HepG2 (cell line): ENCODE results near the gene PERCC1. TPM values are rescaled to one million over a fixed set of nuclear protein-coding genes. Genes with fewer than 3 reads are reported as not detected.

Source experiments
- BORCS8-MEF2B ChIP-seq: sonication (generic); formaldehyde crosslinking; IDR thresholded peaks from 2 replicates; pipeline ENCODE4 v1.8.0; 2022; ENCODE audit warnings: mild to moderate bottlenecking, missing genetic modification reagents
- ETV5 ChIP-seq: IDR thresholded peaks from 2 replicates; pipeline ENCODE4 v1.6.1; 2018; ENCODE audit warnings: missing biosample characterization, missing genetic modification reagents, inconsistent platforms, borderline replicate concordance
- HDAC2 ChIP-seq: sonication (generic); formaldehyde crosslinking; IDR thresholded peaks from 2 replicates; pipeline ENCODE4 v1.4.0; 2020; ENCODE audit warnings: missing genetic modification reagents
- IKZF1 ChIP-seq: fragments of 450-650 bp; IDR thresholded peaks from 2 replicates; pipeline ENCODE4 v1.7.1; 2016
- KDM1A ChIP-seq: IDR thresholded peaks from 2 replicates; pipeline ENCODE4 v1.6.1; 2016; ENCODE audit warnings: missing compliant biosample characterization
- KDM5A ChIP-seq: fragments of 200-600 bp; sonication (generic); IDR thresholded peaks from 2 replicates; pipeline ENCODE4 v1.7.0; 2018; ENCODE audit warnings: antibody characterized with exemption, mild to moderate bottlenecking, low read length, borderline replicate concordance
- NFKB2 ChIP-seq: sonication (generic); formaldehyde crosslinking; IDR thresholded peaks from 2 replicates; pipeline ENCODE4 v1.4.0; 2020; ENCODE audit warnings: missing genetic modification reagents, borderline replicate concordance
- PHF5A ChIP-seq: IDR thresholded peaks from one replicate; pipeline ENCODE4 v1.6.1; 2018; ENCODE audit warnings: low read depth, missing genetic modification reagents; ENCODE audit not compliant: unreplicated experiment
- SMYD3 ChIP-seq: sonication (generic); formaldehyde crosslinking; IDR thresholded peaks from 2 replicates; pipeline ENCODE4 v1.8.1; 2023; ENCODE audit warnings: mild to moderate bottlenecking, missing genetic modification reagents
- SOX6 ChIP-seq, 2 experiments: fragments of 450-650 bp in 1 of 2; sonication (generic) in 1 of 2; formaldehyde crosslinking in 1 of 2; IDR thresholded peaks; 2 replicates each; pipeline versions ENCODE4 v1.4.0 to v1.6.1; 2017 to 2020; ENCODE audit warnings: antibody characterized with exemption in 1 of 2, mild to moderate bottlenecking in 1 of 2, missing genetic modification reagents in 1 of 2
- XRCC5 ChIP-seq: fragments of 200-400 bp; formaldehyde crosslinking; optimal IDR thresholded peaks from 2 replicates; pipeline ENCODE3; 2017; ENCODE audit warnings: mild to moderate bottlenecking, low read length
- YY1 ChIP-seq: IDR thresholded peaks from 2 replicates; pipeline ENCODE4 v1.6.1; 2011; ENCODE audit warnings: low read length, low read depth, moderate library complexity, mild to moderate bottlenecking; ENCODE audit not compliant: insufficient read depth, insufficient replicate concordance
- ZMYM2 ChIP-seq: sonication (generic); formaldehyde crosslinking; IDR thresholded peaks from 2 replicates; pipeline ENCODE4 v1.8.0; 2022; ENCODE audit warnings: mild to moderate bottlenecking, missing genetic modification reagents
- ZNF256 ChIP-seq: sonication (generic); formaldehyde crosslinking; conservative IDR thresholded peaks from 2 replicates; pipeline ENCODE4 v1.4.0; 2020; ENCODE audit warnings: missing genetic modification reagents
- ZNF557 ChIP-seq: sonication (generic); formaldehyde crosslinking; IDR thresholded peaks from 2 replicates; pipeline ENCODE4 v1.4.0; 2020; ENCODE audit warnings: missing genetic modification reagents
- polyA plus RNA-seq, 8 experiments: library from polyadenylated mRNA; depleted of rRNA in 3 of 8; stranded (reverse) in 7 of 8; unstranded in 1 of 8; fragments of >200 nt; fragmentation: Illumina TruSeq in 4 of 8; extraction: Trizol in 4 of 8; gene quantifications; 2 replicates each; pipeline versions ENCODE4 v1.2.1 to v1.2.3, GENCODE V29; 2011 to 2016; ENCODE audit warnings: low read depth in 4 of 8, missing spikeins in 1 of 8, mixed read lengths in 1 of 8; ENCODE audit not compliant: insufficient read depth in 1 of 8
- total RNA-seq, 5 experiments: library from RNA; depleted of rRNA; stranded (reverse); fragments of >200 nt; fragmentation: Illumina TruSeq; extraction: Trizol; gene quantifications; 2 replicates each; pipeline ENCODE4 v1.2.3, GENCODE V29; 2016; ENCODE audit warnings: low read depth in 1 of 5
- TF ChIP-seq, protein P1 (sequence below): sonication (generic); formaldehyde crosslinking; IDR thresholded peaks from 2 replicates; pipeline ENCODE4 v1.4.0; 2020; ENCODE audit warnings: missing genetic modification reagents
- TF ChIP-seq, protein P2 (sequence below): sonication (generic); formaldehyde crosslinking; IDR thresholded peaks from 2 replicates; pipeline ENCODE4 v1.4.0; 2020; ENCODE audit warnings: missing genetic modification reagents, low read depth, mild to moderate bottlenecking, borderline replicate concordance
- TF ChIP-seq, protein P3 (sequence below): sonication (generic); formaldehyde crosslinking; IDR thresholded peaks from 2 replicates; pipeline ENCODE4 v1.4.0; 2020; ENCODE audit warnings: mild to moderate bottlenecking, missing genetic modification reagents
- TF ChIP-seq, protein P4 (sequence below): IDR thresholded peaks from 2 replicates; pipeline ENCODE4 v1.6.1; 2016; ENCODE audit warnings: mild to moderate bottlenecking
- TF ChIP-seq, protein P5 (sequence below): sonication (generic); formaldehyde crosslinking; IDR thresholded peaks from 2 replicates; pipeline ENCODE4 v1.4.0; 2020; ENCODE audit warnings: missing genetic modification reagents

Gene PERCC1
- total and polyA plus RNA-seq, 2 of the 13 experiments (the other 11 are each of a cell fraction or from before 2014, with no cell fraction given): 0.15 TPM; not detected in 1

DNA sequence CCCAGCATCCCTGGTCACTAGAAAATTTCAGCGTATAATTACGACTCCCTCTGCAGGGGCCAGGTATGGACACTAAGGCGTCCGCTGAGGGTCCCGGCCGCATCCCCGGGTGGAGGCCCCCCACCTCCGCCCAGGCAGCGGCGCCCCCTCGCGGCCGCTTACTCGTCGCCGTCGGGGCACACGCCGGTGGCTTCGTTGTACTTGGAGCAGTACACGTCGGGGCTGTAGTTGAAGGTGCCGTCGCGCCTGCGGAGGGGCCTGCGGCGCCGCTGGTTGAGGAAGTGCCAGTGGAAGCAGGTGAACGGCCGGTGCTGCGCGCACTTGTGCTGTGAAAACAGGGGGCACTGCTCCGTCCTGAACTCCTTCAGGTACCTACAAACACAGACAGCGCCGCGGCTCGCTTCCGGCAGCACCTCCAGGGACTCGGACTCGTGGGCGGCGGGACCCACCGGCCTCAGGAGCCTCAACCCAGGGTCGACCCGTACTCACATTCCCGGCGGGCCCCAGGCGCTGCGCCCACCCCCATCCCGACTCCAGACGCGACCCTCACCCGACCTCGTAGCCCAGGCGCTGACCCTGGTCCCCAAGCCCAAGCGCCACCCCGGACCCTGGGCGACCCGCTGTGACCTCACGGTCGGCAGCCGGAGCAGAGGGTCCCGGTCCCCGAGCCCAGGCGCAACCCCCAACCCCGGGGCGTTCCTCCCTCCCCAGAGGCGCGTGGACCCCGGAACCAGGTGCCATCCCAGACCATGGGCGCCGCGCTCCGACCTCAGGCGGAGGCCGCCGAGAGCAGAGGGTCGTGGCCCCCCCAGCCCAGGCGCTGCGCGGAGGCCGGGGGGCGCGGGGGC, 17.0 kb upstream of the PERCC1 start (continued):
- TF ChIP-seq, protein P1, sequence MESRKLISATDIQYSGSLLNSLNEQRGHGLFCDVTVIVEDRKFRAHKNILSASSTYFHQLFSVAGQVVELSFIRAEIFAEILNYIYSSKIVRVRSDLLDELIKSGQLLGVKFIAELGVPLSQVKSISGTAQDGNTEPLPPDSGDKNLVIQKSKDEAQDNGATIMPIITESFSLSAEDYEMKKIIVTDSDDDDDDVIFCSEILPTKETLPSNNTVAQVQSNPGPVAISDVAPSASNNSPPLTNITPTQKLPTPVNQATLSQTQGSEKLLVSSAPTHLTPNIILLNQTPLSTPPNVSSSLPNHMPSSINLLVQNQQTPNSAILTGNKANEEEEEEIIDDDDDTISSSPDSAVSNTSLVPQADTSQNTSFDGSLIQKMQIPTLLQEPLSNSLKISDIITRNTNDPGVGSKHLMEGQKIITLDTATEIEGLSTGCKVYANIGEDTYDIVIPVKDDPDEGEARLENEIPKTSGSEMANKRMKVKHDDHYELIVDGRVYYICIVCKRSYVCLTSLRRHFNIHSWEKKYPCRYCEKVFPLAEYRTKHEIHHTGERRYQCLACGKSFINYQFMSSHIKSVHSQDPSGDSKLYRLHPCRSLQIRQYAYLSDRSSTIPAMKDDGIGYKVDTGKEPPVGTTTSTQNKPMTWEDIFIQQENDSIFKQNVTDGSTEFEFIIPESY (CRISPR knock-in tag): peak; percentile 90
- 0 out of 2 replicates have a peak, but pooled peaks have one; percentile 44 for TF ChIP-seq ETV5 (CRISPR knock-in tag)
- no peak for TF ChIP-seq PHF5A
- TF ChIP-seq, protein P2, sequence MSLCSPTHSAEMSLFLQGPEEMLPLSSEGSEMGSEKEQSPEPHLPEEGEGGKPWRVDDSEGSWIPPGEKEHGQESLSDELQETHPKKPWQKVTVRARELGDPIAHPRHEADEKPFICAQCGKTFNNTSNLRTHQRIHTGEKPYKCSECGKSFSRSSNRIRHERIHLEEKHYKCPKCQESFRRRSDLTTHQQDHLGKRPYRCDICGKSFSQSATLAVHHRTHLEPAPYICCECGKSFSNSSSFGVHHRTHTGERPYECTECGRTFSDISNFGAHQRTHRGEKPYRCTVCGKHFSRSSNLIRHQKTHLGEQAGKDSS (CRISPR knock-in tag): peak; percentile 25; the same call in 1 of the 2 replicates
- no peak for TF ChIP-seq SMYD3 (CRISPR knock-in tag)
- peak; percentile 98 for TF ChIP-seq ZMYM2 (CRISPR knock-in tag)
- TF ChIP-seq XRCC5: peak; percentile 50
- TF ChIP-seq, protein P3, sequence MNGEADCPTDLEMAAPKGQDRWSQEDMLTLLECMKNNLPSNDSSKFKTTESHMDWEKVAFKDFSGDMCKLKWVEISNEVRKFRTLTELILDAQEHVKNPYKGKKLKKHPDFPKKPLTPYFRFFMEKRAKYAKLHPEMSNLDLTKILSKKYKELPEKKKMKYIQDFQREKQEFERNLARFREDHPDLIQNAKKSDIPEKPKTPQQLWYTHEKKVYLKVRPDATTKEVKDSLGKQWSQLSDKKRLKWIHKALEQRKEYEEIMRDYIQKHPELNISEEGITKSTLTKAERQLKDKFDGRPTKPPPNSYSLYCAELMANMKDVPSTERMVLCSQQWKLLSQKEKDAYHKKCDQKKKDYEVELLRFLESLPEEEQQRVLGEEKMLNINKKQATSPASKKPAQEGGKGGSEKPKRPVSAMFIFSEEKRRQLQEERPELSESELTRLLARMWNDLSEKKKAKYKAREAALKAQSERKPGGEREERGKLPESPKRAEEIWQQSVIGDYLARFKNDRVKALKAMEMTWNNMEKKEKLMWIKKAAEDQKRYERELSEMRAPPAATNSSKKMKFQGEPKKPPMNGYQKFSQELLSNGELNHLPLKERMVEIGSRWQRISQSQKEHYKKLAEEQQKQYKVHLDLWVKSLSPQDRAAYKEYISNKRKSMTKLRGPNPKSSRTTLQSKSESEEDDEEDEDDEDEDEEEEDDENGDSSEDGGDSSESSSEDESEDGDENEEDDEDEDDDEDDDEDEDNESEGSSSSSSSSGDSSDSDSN (CRISPR knock-in tag): peak; percentile 59; the same call in 1 of the 2 replicates
- TF ChIP-seq, protein P4, sequence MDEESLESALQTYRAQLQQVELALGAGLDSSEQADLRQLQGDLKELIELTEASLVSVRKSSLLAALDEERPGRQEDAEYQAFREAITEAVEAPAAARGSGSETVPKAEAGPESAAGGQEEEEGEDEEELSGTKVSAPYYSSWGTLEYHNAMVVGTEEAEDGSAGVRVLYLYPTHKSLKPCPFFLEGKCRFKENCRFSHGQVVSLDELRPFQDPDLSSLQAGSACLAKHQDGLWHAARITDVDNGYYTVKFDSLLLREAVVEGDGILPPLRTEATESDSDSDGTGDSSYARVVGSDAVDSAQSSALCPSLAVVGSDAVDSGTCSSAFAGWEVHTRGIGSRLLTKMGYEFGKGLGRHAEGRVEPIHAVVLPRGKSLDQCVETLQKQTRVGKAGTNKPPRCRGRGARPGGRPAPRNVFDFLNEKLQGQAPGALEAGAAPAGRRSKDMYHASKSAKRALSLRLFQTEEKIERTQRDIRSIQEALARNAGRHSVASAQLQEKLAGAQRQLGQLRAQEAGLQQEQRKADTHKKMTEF: peak; percentile 29; the same call in 1 of the 2 replicates
- TF ChIP-seq ZNF256: no peak
- peak; percentile 32 for TF ChIP-seq YY1
- TF ChIP-seq, protein P5, sequence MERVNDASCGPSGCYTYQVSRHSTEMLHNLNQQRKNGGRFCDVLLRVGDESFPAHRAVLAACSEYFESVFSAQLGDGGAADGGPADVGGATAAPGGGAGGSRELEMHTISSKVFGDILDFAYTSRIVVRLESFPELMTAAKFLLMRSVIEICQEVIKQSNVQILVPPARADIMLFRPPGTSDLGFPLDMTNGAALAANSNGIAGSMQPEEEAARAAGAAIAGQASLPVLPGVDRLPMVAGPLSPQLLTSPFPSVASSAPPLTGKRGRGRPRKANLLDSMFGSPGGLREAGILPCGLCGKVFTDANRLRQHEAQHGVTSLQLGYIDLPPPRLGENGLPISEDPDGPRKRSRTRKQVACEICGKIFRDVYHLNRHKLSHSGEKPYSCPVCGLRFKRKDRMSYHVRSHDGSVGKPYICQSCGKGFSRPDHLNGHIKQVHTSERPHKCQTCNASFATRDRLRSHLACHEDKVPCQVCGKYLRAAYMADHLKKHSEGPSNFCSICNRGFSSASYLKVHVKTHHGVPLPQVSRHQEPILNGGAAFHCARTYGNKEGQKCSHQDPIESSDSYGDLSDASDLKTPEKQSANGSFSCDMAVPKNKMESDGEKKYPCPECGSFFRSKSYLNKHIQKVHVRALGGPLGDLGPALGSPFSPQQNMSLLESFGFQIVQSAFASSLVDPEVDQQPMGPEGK: peak; percentile 78
- no peak for TF ChIP-seq IKZF1
- 0 out of 2 replicates have a peak, but pooled peaks have one; percentile 19 for TF ChIP-seq KDM5A
- peak; percentile 24; the same call in 1 of the 2 replicates for TF ChIP-seq NFKB2 (CRISPR knock-in tag)
- peak; percentile 69; the same call in 1 of the 2 replicates for TF ChIP-seq BORCS8-MEF2B (CRISPR knock-in tag)
- TF ChIP-seq HDAC2: peak; percentile 11; the same call in 1 of the 2 replicates
- TF ChIP-seq SOX6 (IDR thresholded peaks at IDR 0.05): no peak
- TF ChIP-seq SOX6 (CRISPR knock-in tag; IDR thresholded peaks at IDR 0.05): peak; percentile 36
- TF ChIP-seq KDM1A (CRISPR knock-in tag): 0 out of 2 replicates have a peak, but pooled peaks have one; percentile 41
- no peak for TF ChIP-seq ZNF557 (CRISPR knock-in tag)
